Fibroblast of skin of left biceps (primary cell): ENCODE data around the gene TERB1.
"Not testable (repeated sequence)": the region's sequence is repeated elsewhere in the genome, so short reads cannot be mapped to it uniquely, and the experiment has no call there.

Experiments used
- DNase-seq, 2 experiments: peaks; one replicate each; pipeline ENCODE4 v3.0.0-alpha.2; 2013; ENCODE audit warnings: low read depth in 2 of 2

The TERB1 gene

GRCh38 chr16:66830422-66831404, 29.3 kb upstream of the TERB1 start, which contains the start of gene NAE1:
TSS of gene NAE1 (minus strand) at chr16:66830976. CDS start at chr16:66830899, 77 bp downstream.
- DNase-seq = peak; percentile 62 to 66

- DNase-seq = no peak
These were observed 22.6 kb upstream of the TERB1 start for GRCh38 chr16:66824006-66824405.

DNA sequence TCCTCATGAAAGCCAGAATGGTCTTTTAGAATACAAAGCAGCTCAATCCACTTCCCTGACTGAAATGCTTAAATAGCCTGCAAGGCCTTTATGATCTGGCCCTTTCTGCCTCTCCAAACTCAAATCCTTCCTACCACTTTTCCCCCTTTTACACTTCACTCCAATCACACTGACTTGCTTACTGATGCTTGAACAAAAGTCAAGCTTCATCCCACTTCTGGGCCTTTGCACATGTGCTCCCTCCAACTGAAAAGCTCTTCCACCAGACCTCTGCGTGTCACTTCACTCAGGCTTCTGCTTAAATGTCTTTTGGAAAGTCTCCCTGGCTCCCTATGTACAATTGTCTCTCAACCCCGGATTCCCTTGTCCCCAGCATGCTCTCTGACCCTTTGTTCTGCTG, 13.3 kb upstream of the TERB1 start:
- no peak for DNase-seq

DNA sequence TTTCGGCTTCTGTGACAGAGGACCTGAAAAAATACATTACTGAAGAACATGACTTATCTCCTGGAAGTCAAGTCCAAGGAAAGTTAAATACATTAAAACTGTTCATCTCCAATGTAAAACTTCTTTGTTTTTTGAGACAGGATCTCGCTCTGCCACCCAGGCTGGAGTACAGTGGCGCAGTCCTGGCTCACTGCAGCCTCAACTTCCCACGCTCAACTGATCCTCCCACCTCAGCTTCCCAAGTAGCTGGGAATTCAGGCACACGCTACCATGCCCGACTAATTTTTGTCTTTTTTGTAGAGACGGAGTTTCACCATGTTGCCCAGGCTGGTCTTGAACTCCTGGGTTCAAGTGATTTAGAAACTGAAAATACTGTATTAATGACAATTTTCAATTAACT, 9.7 kb upstream of the TERB1 start:
- no peak for DNase-seq

DNA sequence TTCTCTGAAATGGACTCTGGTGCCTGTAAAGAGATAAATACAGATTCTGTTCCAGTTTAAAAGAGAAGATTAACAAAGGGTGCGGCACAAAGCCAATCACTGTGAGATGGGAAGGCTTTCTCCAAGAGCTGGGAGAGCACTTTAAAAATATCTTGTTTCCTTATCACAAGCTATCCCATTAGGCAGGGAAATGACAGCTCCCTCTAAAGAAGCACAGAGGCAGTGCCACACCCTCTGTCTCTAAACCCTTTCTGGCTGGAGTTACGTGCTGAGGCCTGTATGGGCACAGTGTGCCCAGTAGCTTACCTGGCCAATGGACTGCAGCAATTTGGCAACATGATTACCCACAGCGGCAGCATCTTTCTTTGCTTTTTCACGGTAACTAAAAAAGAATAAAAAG, 9.0 kb upstream of the TERB1 start:
- no peak for DNase-seq

DNA sequence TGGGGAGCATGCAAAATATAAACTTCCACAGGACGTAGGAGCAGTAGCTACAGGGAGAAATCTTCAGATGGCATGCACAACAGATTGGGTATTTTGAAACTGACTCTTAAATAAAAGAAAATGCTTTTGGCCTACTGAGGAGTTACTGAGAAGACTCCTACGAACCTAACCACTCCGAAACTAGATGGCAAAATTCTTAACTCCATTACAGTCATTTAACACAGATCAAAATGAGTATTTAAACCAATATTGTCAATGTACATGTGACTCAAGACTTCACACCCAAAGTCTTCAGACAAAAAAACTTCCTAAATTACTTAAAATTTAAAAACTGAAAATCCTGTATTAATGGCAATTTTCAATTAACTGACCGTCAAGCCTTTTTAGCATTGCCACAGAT, 8.4 kb upstream of the TERB1 start:
- DNase-seq = no peak

DNA sequence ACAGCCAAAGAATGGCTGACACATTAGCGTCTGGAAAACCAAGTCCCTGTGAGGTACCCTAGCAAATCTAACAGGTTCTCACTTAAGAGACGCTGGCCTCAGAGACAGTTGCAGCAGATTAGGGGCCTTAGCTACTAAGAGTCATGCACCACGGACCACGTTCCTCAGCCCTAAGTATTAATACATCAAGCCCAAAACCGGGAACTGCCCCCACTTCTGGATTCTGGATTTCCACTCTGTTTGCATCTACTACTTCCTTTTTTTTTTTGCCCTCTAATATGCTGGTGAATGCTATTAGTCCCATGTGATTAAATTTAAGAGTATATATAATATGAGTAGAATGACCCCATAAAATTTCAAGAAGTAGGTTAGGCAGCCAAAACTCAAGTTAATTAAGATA, 775 bp upstream of the TERB1 start:
- no peak for DNase-seq

DNA sequence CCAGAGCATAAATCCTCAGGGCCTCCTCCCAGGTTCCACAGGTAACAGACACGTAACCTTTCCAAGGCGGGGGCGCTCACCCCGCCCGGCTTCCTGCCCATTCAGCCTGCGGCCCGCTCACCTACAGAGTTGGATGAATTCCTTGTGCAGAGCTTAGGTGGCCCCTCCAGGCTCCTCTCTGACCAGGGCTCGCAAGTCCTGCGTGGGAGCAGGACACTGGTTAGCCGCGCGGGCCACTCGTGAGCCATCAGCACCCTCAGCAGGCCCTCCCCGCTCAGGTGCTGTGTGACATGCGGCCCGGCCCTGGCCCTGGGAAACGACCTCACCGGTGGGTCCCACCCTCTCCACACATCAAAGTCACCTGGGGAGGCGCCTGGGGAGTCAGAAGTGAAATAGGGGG, 528 bp downstream of the TERB1 start:
- DNase-seq = no peak

DNA sequence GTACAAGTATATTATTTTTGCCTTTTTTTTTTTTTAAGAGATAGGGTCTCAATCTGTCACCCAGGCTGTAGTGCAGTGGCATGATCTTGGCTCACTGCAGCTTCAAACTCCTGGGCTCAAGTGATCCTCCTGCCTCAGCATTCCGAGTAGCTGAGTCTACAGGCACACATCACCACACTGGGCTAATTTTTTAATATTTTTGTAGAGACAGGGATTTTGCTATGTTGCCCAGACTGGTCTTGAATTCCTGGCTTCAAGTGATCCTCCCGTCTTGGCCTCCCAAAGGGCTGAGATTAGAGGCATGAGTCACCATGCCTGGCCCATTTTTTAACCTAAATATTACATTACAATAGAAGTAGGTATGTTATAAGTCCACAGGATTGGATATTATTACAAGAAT, 3.2 kb downstream of the TERB1 start:
- peak in 1 of 2 experiments; percentile 7 for DNase-seq

- not testable (repeated sequence) for DNase-seq
These were observed 7.4 kb downstream of the TERB1 start for GRCh38 chr16:66793984-66794383.

- DNase-seq = no peak
These were observed 11.2 kb downstream of the TERB1 start for GRCh38 chr16:66790130-66790733.

GRCh38 chr16:66787427-66787826, 14.0 kb downstream of the TERB1 start:
- no peak for DNase-seq

DNA sequence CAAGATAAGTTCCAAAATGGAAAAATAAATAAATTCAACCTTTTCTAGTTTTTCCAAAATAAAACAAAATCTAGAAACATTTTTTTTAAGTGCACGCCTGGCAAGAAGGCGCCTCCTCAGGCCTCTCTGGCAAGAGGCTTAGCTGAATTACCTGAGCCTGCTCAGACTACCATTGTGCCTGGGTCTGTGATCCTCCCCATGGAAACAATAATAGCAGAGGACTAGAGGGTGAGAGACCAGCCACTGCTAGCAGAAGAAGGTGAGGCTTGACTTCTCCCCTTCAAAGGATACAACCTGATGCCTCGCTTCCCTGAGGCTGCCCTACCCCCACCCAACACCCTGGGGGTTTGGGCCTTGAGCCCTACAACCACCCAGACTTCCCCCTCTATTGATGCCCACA, 14.8 kb downstream of the TERB1 start:
- no peak for DNase-seq

DNA sequence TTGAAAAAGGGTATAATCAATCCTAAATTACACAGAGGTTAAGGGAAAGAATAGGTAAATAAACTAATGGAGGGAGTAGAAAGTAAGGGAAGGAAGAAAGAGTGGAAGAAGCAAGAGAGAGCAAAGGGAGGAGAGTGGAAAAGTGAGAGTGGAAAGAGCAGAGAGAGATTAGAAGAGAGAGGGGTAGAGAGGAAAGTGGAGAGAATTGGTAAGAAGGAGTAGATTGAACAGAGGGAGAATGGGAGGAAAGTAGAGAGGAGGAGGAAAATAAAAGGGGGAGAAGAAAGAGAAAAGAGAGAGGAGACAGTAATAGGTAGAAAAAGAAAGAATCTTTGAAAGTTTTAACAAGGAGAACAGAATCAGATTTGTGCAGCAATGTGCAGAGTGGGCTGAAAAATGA, 24.9 kb downstream of the TERB1 start:
- DNase-seq = no peak

DNA sequence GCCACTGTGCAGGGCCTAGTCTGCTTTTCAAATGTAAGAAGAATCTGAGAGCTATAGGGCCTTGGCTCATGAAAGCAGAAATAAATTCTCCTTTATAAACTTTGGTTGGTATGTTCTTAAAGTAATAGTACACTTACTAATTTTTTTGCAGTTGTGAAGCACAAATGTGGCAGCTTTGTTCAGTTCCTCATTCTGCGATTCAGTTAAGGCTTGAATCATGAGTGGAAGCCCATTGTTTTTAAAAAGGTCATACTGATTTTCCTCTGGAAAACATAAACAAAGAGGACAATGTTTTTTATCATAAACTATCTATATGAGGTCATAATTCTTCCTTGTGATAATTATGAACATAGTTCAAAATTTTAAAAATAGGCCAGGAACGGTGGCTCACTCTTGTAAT, 26.4 kb downstream of the TERB1 start:
- DNase-seq = no peak

DNA sequence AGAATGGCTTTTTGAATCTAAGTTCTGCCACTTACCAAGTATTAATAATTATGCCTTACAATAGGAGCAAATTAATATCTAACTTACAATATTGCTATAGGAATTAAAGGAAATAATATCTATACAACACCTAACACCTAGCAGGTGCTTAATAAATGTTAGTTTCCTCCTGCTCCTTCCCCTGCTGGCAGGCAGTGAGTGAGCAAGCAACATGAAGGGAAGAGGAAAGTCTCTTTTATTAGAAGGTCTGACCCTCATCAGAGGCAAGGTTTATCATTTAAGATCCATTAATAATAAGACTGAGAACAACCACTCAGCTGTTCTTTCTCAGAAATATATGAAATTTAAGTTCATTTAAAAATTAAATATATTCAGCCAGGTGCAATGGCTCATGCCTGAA, 43.3 kb downstream of the TERB1 start:
- no peak for DNase-seq

DNA sequence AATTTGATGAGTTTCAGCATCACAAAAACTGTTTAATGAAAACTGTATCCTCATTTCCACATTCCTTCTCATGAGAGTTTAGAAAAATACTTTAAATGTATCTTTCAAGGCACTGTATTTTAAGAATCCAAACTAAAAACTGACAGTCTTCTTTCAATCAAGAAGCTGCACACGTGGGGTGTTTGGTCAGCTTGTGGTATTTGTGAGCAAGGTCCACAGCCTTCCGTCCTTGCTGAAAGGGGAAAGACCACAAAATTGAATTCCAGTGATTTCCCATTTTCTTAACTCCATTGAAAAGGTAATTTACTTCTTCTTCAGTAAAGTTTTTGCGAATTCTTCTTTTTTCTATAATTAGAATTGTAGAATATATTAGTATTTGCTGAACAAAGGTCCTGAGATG, 46.6 kb downstream of the TERB1 start:
- no peak for DNase-seq

- DNase-seq = no peak
These were observed 47.2 kb downstream of the TERB1 start for GRCh38 chr16:66754211-66754610.

DNA sequence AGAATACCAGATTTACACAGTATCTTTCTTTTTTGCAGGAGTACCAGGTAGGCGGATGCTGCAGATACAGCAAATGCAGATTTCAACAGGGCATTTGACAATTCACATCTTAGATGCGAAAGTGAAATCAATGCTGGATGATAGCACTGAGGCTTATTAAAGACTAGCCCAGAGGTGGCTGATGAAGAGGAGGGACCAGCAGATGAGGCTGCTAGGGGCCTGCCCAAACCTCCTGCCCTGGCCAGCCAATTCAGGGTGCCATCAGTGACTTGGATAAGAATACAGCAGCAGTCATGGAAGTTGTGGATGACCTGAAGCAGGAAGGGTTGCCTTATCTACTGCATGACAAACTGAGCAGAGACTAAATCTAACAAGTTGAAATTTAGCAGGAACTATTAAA, 48.4 kb downstream of the TERB1 start:
- no peak for DNase-seq

- no peak for DNase-seq
These were observed 49.0 kb downstream of the TERB1 start for GRCh38 chr16:66752379-66752778.

- no peak for DNase-seq
These were observed 49.4 kb downstream of the TERB1 start for GRCh38 chr16:66751992-66752322.

DNA sequence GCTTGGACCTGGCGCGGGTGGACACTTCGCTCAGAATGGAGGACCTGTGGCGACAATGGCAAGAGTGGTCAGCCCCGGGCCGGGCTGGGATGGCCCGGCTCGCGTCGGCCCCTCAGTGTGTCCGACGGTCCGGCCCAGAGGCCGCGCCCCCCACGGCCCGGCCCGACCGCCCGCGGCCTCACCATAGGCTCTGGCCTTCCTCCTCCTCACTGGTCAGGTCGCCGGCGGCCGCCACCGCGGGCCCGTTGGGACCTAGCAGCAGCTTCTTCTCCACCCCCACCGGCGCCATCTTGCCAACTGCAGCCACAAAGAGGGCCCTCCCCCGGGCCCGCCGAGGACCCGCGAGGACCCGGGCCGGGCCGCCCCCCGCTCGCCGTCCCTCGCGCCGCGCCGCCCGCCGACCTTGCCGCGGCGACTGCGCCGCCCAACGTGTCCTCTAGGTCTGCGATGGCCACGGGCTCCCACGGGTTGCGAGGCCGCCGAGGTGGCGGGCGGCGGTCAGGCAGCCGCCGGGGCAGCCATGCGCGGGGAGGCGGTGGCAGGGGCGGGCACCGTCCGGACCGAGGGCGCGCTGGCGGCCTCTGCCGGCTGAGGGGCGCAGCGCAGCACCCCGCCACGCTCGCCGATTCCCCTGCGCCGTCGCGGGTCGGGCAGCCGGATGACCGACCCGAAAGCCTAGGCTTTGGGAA, 49.9 kb downstream of the TERB1 start, which contains the start of gene DYNC1LI2:
Gene DYNC1LI2 (minus strand): TSS at position 307 of the 689 bp plus-strand sequence. CDS start 18 bp downstream, at position 289.
- peak; percentile 30 to 47 for DNase-seq

- no peak for DNase-seq
These were observed 50.4 kb downstream of the TERB1 start for GRCh38 chr16:66751053-66751302.
